Measurements from ENCODE around the gene EPN1.
A peak's percentile ranks its signal among the peaks of the same experiment; 100 is the strongest.

Gene EPN1

DNA sequence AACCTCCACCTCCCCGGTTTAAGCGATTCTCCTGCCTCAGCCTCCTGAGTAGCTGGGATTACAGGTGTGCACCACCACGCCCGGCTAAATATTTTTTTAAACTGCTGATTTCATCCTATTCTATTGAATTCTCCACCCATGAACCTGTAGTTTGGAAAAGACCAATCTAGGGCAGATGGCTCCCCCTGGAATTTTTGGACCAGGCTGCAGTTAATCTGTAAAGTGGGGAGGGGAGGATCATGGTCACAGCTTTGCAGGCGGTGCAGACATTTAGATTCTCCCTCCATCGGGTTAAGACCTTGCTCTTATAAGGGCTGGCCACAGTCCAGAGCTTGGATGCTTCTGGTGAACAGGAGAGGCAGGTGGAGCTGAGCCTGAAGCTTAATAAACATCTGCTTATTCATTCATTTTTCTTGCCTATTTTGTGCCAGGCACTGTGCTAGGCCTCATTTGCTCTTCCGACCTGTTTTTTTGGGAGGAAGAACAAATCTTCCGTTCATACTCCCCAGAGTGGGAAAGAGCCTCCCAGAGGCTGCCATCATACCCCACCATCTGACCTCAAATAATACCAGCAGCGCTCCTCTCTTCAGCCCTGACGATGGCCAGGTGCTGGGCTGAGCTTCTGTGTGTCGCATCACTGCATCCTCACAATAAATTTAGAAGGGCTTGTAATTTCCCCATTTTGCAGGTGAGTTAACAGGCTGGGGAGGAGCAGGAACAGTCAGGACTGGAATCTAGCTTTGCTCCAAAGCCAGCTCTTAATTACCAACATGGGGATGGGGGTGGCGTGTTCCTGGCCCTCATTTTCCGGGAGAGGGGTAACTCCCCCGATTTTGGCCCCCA, 27.9 kb upstream of the EPN1 start:
- FAIRE-seq, result no peak

DNA sequence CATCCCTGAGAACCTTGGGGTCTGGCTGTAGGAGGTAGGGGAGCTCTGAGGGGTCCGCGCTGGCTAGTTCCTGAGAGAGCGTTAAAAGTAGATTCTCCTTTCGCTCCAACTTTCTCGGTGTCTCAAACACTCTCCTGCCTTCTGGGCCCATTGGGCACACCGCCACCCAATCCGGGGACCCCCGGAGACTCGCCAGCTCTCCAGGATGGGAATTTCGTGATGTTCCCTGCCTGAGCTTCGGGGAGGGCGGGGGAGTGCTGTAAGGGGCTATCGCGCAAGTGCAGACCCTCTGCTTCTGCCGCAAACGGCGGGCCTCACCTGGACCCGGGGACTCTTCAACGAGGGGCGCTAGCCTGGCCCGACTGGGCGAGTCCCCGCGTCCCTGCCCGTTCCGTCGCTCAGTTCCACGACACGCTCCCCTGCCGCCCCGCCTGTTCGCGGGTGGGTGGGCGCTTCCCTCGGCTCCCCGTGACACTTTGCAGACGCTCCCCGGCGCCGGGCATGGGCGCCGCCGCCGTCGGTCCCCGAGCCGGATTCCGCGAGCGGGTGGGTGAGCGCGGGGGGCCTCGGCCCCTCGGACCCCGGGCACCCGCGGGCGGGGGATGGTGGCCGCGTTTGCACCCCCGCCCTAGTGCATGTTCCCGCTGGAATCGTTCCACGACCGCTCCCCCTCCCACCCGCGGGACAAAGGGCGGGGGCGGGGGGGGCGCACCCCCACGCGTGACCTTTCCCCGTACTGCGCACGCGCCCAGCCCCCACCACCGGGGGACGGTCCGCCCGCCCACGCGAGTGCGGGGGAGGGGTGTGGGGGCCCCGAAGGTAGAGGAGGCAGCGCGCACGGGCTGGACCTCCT, 27.1 kb upstream of the EPN1 start, which contains the start of gene CCDC106:
CCDC106 (plus strand) TSS at position 481 of the 853 bp plus-strand sequence. CDS start 835 bp downstream, outside the sequence.
- peak; percentile 78 for FAIRE-seq

DNA sequence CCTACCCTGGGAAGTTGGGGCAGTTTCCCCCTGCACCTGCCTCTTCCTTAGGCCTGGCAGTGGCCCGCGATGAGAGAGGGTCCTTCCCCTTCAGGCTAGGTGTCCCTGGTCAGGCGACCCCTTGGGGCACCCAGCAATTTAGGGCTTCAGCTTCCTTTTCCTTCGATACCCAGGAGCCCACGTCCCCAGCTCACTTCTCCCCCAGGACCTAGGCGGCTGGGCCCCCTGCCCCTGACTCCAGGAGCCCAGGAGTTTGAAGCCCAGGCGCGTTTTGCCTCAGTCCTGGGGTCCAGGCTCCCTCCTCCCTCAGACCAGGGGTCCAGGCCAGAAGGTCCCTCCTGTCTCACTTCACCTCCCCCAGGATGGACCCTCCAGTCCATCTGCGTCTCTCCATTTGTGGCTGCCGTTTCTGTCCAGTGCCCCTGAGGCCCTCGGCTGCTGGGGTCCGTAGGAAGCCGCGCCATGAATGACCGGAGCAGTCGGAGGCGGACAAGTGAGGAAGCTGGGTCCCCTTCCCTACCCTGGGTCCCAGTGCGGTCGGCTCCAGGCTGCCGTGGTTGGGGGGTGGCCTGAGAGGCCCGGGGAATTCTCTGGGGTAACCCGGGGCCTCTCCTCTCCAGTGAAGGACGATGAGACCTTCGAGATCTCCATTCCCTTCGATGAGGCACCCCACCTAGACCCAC, 26.3 kb upstream of the EPN1 start:
- FAIRE-seq, result no peak

DNA sequence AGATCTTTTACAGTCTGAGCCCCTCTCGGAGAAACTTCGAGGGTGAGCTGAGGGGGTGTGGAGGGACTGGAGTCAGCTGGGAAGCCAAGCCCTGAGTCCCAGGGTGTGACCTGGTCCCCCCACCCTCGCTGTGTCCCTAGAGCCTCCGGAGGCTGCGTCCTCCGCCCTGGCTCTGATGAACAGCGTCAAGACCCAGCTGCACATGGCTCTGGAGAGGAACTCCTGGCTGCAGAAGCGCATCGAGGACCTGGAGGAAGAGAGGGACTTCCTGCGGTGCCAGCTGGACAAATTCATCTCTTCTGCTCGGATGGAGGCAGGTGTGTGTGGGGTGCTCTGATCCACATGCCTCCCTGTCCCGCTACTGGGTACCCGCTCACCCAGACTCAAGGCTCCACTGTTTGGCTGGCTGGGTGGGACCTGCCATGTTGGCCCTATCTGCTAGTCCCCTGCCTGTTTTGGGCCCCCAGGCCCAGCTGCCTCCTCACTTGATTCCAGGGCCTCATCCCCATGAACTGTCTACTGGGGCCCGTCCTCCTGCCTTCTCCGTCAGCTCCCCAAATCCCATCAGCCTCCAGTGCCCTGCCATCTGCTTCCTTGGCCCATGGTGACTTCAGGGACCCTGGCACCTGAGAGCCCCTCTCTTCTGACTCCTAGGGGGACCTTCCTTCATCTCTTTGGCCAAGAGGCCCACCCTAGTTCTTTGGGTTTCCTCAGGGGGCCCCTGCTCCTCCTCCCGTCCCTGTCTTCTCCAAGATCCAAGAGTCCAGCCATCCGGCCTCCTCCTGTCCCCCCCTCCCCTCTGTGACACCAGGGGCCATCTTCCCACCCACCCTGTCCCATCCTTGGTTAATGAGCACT, 25.5 kb upstream of the EPN1 start:
- FAIRE-seq, result no peak

DNA sequence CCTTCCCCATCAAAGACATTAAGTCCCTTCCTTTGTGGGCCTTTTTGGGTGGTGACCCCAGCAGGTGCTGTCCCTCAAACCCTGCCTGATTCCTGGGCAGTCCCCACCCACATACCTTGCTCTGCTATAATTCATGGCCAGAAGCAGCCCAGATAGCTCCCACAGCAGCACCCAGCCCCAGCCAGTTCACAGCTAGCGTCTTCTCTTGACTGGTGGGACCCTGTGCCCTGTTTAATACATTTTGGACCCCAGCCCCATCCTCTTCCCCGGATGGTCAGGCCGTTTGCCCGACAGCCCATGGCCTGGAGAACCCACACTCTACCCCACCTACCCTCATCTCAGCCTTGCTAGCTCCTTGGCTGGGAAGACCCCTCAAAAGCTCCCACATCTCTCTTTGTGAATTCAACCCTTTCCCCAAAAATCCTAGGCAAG, 24.9 kb upstream of the EPN1 start:
- no peak for FAIRE-seq

DNA sequence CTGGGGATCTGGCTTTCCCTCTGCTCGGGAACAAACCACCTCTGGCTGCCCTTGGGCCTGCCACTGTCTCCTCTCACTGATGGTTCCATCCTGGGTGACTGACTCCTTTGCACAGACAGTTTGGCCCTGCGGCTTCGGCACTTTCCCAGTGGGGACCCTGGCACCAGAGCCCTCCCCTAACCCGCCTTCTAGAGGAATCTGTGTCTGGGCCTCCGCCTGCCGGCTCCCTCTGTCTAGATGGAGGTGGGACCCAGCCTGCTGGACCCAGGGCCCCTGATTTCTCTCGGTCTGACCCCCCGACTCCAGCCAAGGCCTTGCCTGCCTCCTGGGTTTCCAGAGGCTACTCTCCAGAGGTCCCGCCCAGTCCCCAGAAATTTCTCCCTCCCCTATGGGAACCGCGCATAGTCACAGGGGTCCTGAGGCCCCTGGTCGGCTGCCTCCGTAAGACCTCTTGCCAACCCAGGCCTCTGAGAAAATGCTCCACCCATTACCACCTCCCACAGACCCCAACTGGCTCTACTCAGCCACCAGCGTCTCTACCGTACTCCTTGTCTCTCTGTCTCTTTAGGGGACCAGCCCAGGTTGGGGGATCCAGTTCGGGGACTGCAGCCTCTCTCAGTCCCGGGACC, 24.3 kb upstream of the EPN1 start:
- FAIRE-seq, result no peak

DNA sequence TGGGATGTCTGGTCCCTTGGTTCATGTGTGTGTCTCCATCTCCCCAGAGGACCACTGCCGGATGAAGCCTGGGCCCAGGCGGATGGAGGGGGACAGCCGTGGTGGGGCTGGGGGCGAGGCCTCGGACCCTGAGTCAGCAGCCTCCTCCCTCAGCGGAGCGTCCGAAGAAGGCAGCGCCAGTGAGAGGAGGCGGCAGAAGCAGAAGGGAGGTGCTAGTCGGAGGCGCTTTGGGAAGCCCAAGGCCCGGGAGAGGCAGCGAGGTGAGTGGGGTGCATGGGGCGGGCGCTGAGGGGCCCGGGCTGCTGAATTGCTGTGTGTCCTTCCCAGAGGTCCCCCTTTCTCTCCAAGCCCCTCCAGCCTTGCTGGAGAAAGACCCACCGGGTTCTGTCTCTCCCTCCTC, 23.8 kb upstream of the EPN1 start:
- FAIRE-seq, result no peak

DNA sequence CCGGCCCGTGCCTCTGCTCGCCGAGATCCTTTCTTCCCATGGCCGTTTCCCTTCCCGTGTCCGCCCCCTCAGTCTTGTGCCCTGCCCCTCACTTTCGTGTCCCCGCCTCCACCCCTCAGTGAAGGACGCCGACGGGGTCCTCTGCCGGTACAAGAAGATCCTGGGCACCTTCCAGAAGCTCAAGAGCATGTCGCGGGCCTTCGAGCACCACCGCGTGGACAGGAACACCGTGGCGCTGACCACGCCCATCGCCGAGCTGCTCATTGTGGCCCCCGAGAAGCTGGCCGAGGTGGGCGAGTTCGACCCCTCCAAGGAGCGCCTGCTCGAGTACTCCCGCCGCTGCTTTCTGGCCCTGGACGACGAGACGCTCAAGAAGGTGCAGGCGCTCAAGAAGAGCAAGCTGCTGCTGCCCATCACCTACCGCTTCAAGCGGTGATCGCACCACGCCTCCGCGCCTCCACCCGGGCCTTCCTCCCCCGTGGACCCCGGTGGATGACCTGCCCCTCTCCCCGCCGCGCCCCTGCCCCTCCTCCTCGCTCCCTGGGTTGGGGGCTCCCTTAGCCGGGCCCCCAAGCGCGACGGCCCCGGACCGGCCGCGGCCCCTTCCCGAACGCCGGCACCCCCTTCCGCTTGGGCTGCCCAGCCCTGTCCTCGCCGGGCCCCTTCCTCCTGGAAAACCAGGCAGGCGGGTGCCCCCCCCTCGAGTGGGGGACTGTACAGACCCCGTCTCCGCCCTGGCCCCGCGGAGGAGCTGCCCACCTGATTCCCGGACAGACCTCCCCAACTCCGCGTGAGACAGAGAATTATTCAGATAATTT, 22.5 kb upstream of the EPN1 start:
- FAIRE-seq, result no peak

DNA sequence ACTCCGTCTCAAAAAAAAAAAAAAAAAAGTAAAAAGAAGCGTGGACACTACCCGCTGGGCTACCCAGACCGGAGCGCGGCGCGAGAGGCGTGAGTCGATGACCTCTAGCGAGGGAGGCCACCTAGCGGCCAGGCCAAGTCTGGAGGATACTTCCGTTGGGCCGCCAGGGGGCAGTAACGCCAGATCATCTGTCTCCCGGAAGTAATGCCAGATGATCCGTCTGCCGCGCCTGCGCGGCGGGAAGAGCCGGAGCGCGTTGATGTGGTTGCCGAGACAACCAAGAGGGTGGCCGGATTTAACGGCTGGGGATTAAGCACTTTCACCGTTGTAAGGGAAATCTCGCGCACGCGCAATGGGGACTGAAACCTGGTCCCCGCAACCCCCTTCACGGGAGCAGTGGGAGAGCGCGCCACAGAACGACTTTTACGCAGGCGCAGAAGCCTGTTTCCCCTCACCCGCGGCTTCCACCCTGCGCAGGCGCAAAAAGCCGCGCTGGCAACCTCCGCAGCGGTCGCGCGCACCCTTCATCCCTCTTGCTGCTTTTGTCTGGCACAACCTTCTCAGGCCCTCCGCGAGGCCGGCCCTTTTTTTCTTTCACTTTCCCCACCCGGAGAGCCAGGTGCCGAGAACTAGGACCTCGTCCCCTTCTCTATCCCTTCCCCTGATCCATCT, 21.2 kb upstream of the EPN1 start:
- FAIRE-seq, result no peak

DNA sequence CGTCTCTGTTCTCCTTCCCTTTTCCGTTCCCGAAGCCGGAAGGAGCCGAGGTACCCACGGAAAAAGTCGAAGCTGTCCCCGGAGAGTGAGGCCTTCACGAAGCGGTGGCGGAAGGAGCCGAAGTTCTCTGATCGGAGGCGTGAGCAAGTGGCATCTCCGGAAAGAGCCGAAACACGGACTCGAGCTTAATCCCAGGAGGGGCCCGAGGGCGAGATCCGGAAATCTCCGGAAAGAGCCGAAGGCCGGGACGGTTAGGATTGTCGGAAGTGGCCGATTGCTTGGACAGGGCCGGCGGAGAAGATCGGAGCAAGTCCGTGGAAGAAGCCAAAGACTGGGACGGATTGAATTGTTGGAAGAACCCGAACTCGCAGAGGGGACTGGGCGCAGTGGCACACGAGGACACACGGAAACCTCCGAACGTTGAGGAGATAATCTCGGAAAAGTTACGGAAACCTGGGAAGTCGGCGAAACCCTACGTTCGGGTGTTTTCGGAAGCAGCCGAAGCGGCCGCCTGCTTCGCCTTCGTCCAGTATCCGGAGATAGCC, 20.6 kb upstream of the EPN1 start:
- FAIRE-seq, result peak; percentile 99

DNA sequence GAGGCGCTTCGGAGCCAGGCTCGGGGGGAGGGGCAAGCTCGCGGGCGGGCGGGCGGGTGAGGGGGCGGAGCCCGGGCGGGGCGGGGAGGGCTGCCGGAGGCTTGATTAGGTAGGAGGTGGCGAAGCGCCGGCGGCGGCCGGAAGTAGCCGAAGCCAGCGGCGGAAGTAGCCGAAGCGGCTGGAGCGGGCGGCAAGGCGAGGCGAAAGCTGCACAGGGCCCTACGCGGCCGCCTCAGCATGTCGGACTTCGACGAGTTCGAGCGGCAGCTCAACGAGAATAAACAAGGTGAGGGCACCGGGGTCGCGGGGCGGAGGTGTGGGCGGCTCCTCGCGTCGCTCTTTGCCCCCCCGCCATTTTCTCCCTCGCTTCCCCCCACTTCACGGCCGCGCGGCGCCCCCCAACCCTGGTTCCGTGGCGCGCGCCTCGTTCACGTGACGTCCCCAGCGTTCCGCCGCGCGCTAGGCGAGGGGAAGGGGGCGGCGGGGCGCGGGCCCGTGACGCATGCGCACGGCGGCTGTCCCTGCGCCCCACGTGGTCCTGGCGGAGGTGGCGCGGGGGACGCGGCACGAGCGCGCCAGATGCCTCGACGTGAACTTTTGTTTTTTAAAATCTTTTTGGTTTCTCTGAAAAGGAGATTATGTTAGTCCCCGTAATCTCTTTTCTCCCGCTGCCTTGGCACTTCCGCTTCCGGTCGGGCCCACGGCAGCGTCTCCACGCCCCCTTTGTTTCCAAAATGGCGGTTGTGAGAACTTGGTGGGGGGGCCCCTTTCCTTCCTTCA, 20.0 kb upstream of the EPN1 start, which contains the start of gene U2AF2:
U2AF2 (plus strand) TSS at position 168 of the 780 bp plus-strand sequence; CDS start at position 238, 70 bp downstream.
- FAIRE-seq, result peak; percentile 80

DNA sequence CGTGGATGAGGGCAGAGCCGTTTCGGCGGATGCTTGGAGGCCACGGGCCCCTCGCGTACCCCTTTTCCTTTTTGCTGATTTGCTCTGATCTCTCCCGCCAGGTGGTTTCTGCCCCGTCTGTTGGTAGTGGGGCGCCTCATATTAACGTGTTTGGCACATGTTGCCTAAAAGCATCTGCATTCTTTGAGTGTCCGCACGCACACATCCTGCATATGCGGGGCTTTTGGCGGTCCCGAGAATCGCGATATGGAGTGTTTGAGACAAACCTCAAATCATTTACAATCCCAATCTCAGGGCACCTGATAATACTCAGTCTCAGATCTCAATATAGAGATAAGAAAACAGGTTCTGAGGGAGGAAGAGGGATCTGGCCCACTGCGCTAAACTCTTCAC, 19.4 kb upstream of the EPN1 start:
- no peak for FAIRE-seq

DNA sequence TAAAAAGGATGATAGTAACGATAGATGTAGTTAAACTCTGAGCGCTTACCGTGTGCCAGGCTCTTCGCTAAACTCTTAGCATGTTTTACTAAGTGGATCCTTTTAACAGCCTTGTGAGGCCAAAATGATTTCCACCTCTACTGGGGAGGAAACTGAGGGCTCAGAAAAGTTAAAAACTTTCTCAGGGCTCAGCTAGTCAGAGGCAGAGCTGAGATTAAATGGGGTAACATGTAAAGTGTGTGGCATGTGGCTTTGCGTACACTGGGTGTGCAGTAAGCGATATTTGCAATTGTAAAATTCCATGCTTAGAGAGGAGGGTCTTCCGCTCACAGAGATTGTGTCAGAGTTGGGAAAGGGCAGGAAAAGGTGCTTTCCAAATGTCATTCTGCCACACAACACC, 18.5 kb upstream of the EPN1 start:
- FAIRE-seq, result no peak

DNA sequence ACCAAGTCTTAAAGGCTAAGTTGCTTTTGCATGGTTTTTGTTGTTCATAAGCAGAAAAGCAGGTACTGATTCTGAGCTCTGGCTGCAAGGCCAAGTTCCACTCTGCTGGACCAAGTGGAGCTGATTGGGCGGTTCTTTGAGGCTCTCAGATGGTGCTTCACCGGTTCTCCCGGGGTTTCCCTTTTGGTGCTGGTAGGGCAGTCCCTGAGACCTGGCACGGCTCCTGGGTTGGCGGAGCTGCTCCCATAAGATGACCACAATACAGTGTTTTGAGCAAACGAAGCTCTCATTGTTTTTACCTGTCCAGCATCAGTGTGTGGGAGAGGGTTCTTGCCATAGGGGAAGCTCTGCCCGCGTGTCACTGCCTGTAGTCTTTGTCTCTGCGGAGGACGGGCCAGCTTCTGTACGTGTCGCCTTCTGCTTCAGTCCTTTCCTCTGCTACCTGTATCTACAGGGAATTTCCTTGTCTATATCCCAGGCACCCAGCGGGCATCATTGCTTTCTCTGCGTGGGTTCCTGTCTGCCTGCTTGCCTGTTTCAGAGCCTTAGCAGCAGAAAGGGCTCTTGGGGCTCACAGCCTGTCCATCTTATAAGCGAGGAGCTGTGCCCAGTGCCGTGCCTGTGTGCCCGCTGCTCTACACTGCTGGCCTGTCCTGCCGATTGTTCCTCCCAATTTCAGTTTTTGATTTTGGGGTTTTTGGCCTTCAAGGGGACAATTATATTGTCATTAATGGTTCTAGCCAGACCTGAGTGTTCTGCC, 17.9 kb upstream of the EPN1 start:
- no peak for FAIRE-seq

DNA sequence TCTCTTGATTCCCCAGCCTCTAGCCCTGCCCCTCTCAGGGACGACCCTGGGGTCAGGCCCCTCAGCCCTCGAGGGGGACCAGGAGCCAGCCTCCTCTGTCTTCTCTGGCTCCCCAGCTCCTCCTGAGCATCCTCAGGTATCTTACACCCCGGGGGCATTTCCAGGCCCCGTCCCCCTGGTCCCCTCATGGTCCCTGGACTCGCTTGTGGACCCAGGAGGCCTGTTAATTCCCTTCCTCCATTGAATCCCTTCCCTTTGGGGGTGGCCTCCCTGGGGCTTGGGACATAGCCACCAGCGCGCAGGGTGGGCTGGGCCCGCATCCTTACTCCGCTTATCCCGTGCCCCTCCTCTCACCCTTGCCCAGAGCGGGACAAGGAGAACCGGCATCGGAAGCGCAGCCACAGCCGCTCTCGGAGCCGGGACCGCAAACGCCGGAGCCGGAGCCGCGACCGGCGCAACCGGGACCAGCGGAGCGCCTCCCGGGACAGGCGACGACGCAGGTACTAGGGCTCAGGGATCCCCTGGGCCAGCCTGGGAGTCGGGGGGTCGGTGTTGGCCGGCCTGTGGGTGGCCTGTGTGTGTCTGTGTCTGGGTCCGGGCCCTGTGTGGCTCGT, 16.1 kb upstream of the EPN1 start:
- FAIRE-seq, result no peak

DNA sequence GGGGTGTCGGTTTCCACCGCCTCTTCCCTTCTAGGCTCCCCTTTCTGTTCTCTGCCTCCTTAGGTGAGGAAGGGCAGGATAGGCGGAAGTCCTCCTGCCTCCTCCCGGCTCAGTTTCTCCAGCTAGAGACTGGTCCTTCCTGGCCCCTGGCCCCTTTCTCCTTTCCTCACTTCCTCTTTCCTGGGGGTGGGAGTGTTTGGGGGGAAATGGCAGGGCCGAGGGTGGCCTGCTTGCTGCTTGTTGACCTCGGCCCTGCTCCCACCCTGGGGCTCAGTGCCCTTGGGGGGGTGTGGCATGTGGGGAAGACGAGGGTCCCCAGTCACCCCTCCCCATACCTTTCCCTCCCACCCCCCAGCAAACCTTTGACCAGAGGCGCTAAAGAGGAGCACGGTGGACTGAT, 15.2 kb upstream of the EPN1 start:
- no peak for FAIRE-seq

DNA sequence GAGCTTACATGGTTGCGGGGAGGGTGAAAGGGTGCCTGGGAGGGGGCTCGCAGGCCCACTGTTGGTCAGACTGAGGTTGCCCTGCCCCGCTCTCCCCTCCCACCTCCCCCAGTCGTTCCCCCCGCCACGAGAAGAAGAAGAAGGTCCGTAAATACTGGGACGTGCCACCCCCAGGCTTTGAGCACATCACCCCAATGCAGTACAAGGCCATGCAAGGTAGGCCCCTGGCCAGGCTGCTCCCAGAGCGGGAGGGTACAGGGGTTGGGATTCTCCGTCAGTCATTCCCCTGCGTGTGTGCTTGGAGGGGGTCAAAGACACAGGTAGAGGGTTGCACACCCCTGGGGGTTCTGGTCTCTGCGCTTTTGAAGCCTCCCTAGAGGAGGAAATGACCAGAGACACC, 14.6 kb upstream of the EPN1 start:
- no peak for FAIRE-seq

DNA sequence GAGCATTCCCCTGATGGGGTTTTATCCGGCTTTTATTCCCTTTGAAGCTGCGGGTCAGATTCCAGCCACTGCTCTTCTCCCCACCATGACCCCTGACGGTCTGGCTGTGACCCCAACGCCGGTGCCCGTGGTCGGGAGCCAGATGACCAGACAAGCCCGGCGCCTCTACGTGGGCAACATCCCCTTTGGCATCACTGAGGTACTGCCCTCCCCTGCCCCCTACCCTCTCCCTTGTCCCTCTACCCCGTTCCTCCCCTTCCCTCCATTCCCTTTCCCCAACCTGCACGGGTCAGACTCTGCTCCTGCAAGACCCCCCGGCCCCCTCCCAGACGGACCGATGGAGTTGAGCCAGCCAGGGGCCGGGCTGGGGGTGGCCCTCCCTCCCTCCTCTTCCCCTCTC, 14.0 kb upstream of the EPN1 start:
- FAIRE-seq, result no peak

Measured in G401.6 (cell line).